Stomach (tissue), 4 donors: ENCODE data around the gene ANKRD36.
"Not testable (repeated sequence)": the region's sequence is repeated elsewhere in the genome, so short reads cannot be mapped to it uniquely, and the experiment has no call there.

Experiments used
- POLR2A ChIP-seq, 4 donors: fragments of 450-650 bp; IDR thresholded peaks; one replicate each; pipeline ENCODE4 v1.6.1; 2016; ENCODE audit warnings: antibody characterized with exemption in 4 of 4, control low read depth in 2 of 4, mild to moderate bottlenecking in 1 of 4, moderate library complexity in 1 of 4
- POLR2AphosphoS5 ChIP-seq, 3 donors: sonication (generic); formaldehyde crosslinking; IDR thresholded peaks; one replicate each; pipeline ENCODE4 v1.6.1; 2016; ENCODE audit warnings: antibody characterized with exemption in 3 of 3
- TF ChIP-seq, protein P1 (sequence below), 7 experiments: fragments of 450-650 bp in 4 of 7; fragments of 200-600 bp in 3 of 7; sonication (generic) in 3 of 7; IDR thresholded peaks; one replicate each; pipeline ENCODE4 v1.5.1; 2016 to 2019; ENCODE audit warnings: antibody characterized with exemption in 7 of 7, control low read depth in 2 of 7, mild to moderate bottlenecking in 1 of 7

DNA sequence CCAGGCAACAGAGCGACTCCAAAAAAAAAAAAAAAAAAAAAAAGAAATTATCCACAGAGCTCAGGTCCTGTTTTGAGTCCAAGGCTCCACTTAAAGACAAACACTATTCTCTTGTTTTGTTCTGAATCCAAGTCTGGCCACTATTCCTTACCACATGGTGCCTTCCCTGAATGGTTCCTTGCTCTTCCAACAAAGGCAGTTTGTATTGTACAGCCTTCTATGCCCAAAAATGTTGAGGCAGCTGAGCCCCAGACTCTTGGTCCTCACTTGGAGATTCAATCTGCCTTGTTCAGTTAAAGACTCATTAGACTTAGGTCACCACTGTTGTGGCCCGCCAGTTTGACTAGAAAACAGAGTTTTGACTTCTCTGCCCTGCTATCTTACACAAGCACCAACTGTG is 20.0 kb upstream of the ANKRD36 start:
- TF ChIP-seq, protein P1, sequence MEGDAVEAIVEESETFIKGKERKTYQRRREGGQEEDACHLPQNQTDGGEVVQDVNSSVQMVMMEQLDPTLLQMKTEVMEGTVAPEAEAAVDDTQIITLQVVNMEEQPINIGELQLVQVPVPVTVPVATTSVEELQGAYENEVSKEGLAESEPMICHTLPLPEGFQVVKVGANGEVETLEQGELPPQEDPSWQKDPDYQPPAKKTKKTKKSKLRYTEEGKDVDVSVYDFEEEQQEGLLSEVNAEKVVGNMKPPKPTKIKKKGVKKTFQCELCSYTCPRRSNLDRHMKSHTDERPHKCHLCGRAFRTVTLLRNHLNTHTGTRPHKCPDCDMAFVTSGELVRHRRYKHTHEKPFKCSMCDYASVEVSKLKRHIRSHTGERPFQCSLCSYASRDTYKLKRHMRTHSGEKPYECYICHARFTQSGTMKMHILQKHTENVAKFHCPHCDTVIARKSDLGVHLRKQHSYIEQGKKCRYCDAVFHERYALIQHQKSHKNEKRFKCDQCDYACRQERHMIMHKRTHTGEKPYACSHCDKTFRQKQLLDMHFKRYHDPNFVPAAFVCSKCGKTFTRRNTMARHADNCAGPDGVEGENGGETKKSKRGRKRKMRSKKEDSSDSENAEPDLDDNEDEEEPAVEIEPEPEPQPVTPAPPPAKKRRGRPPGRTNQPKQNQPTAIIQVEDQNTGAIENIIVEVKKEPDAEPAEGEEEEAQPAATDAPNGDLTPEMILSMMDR (IDR thresholded peaks at IDR 0.05), result not testable (repeated sequence)
- TF ChIP-seq POLR2A, POLR2AphosphoS5 (IDR thresholded peaks at IDR 0.05): not testable (repeated sequence)
